Measurements from ENCODE around the gene SLCO2A1.

The SLCO2A1 gene

DNA sequence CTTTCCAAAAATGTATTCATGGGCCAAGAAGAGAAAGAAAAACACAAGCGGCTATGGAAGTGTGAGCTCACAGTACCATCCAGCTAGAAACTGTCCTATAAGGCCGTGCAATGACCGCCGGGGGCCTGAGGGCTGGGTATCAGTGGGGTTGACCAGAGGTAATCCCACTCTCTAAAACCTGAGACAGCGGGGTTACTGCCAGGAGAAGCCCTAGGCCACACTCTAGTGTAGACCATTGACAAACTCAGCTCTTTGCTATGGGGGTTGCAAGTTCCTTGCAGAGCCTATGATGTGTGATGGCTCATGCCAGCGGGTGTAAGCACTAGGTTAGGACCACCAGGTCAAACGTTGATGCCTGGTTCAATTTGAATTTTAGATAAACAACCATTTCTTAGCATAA is 25.9 kb upstream of the SLCO2A1 start:
- no peak overlapping the region for H3K4me3 ChIP-seq (replicated peaks; ENCODE audit: low read depth, low read length)
- TF ChIP-seq, protein P1, sequence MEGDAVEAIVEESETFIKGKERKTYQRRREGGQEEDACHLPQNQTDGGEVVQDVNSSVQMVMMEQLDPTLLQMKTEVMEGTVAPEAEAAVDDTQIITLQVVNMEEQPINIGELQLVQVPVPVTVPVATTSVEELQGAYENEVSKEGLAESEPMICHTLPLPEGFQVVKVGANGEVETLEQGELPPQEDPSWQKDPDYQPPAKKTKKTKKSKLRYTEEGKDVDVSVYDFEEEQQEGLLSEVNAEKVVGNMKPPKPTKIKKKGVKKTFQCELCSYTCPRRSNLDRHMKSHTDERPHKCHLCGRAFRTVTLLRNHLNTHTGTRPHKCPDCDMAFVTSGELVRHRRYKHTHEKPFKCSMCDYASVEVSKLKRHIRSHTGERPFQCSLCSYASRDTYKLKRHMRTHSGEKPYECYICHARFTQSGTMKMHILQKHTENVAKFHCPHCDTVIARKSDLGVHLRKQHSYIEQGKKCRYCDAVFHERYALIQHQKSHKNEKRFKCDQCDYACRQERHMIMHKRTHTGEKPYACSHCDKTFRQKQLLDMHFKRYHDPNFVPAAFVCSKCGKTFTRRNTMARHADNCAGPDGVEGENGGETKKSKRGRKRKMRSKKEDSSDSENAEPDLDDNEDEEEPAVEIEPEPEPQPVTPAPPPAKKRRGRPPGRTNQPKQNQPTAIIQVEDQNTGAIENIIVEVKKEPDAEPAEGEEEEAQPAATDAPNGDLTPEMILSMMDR (IDR thresholded peaks at IDR 0.05; ENCODE audit: low read length, missing control alignments) = no peak
- no peak for DNase-seq (ENCODE audit: low read depth)

DNA sequence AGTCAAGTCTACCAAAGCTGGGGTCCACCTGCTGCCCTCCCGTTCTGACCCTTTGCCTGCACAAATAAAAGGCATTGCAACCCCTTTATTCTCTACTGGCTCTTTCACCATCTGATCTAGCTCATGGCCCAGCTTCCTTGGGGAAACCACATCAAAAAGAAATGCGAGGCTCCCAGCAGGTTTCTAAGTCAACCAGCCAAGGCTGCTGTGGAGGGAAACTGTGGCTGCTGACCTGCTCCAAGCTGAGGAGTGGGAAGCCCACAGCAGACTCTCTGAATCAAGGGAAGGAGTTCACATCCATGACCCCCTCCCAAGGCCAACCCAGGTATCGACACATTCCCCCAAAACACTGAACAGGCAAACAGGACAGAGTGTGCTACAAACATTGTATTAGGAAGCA is 25.2 kb upstream of the SLCO2A1 start:
- no peak overlapping the region for H3K4me3 ChIP-seq (replicated peaks; ENCODE audit: low read depth, low read length)
- TF ChIP-seq, protein P1 (IDR thresholded peaks at IDR 0.05; ENCODE audit: low read length, missing control alignments) = no peak
- no peak for DNase-seq (ENCODE audit: low read depth)

DNA sequence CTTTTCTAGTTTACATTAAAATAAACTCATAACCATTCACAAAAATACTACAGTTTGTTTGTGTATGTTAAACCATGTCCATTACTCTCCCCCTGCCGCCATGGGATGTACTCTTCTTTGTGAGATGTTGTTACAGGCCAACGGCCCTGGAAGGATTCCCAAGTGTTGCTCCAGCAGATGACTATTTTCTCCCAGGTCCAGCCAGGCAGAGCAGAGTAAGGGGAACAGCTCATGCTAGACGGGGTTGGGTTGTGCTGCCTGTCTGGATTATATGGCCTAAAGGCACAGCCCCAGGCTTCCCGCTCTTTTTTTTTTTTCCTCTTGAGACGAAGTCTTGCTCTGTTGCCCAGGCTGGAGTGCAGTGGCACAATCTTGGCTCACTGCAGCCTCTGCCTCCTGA is 24.5 kb upstream of the SLCO2A1 start:
- DNase-seq (ENCODE audit: low read depth) = peak; percentile 43
- H3K4me3 ChIP-seq (replicated peaks; ENCODE audit: low read depth, low read length) = no peak overlapping the region
- TF ChIP-seq, protein P1 (IDR thresholded peaks at IDR 0.05; ENCODE audit: low read length, missing control alignments) = no peak

DNA sequence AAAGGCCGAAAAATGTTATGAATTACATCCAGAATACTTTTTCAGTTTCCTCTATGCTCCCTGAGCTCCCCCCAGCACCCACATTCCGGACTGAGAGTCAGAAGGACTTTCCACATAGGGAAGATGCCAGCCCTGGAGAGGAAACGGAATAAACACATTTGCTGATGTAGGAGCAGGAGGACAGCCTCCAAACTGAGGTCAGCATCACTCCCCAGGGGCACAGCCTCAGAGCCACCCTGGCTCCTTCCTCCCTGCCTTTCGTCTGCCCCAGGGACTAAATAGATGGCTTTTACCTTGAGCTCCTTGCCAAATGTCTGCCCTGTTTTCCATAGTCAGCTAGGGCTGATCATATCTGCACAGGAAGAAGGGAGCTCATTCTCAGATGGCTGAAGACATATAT is 22.6 kb upstream of the SLCO2A1 start:
- no peak overlapping the region for H3K4me3 ChIP-seq (replicated peaks; ENCODE audit: low read depth, low read length)
- DNase-seq (ENCODE audit: low read depth) = no peak
- TF ChIP-seq, protein P1 (IDR thresholded peaks at IDR 0.05; ENCODE audit: low read length, missing control alignments) = no peak

DNA sequence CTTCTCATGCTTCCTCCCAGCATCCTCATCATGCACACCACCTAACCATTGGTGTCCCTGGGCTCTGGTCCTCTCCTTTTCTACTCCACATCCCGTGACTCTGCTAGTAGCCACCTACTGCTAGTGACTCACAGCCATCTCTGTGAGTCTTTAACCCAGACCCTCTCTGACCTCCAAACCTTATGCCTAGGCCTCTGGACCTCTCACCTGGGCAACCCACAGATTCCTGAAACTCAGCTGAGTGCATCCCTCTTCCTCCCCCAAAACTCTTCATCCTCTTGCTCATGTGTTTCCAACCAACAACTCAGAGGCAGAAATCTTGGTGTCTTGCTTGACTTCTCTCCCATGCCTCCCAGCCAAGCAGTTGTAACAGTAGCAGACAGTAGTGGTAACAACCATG is 20.0 kb upstream of the SLCO2A1 start:
- TF ChIP-seq, protein P1 (IDR thresholded peaks at IDR 0.05; ENCODE audit: low read length, missing control alignments) = no peak
- H3K4me3 ChIP-seq (replicated peaks; ENCODE audit: low read depth, low read length) = no peak overlapping the region
- no peak for DNase-seq (ENCODE audit: low read depth)

DNA sequence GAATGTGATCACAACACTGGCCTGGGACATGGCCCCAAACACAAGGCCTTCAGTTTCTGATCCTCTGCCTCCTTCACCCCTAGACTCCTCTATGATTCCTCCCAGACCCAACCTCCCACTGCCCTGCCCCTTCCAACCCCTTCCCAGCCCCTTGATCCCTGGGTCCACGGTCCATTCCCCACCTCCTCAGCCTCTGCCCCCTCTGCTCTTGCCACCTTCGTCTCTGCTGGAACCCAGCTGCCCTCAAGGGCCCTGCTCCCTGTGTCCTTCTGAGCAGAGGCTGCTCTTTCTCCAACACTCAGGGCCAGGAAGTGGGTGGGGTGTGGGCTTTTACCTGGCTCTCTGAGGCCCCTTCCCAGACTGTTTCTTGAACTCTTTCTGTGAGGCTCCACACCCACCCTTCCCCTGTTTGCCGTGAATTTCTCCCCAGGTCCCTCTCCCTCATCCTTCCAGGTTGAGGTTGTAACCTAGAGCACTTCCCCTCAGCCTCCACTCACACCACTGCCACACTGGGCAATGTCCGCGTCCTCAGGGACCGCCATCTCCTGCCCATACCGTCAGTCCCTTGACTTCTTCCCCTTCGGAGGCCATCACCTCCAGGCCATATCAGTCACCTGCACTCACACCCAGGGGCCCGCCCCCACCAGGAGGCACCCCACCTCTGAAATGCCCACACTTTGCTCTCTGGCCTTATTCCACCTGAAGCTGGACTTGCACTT is 18.7 kb upstream of the SLCO2A1 start:
- TF ChIP-seq, protein P1 (IDR thresholded peaks at IDR 0.05; ENCODE audit: low read length, missing control alignments) = no peak
- no peak overlapping the region for H3K4me3 ChIP-seq (replicated peaks; ENCODE audit: low read depth, low read length)
- no peak for DNase-seq (ENCODE audit: low read depth)

DNA sequence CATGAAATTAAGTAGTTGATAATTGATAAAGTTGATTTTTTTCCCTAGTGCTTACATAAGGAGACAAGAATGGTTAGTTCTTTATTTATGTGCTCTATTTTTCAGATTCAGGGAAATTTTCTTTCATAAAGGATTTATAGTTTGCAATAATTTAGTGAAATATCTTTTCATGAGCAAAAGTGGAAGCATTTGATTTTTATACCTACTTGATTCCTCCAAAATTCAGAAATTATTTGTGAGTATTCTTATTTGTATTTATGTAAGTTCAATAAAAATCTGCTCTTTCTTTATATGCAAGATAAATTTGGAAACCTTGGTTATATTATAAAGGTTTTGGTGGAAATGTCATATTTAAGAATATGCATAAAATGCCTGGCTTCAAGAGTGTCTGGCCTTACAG is 14.7 kb upstream of the SLCO2A1 start:
- no peak overlapping the region for H3K4me3 ChIP-seq (replicated peaks; ENCODE audit: low read depth, low read length)
- no peak for DNase-seq (ENCODE audit: low read depth)
- TF ChIP-seq, protein P1 (IDR thresholded peaks at IDR 0.05; ENCODE audit: low read length, missing control alignments) = no peak

All from fibroblast of pulmonary artery (primary cell).